Fibroblast of skin of left biceps (primary cell): Measurements from ENCODE around the gene GOLM1.
"Not testable (repeated sequence)": the region's sequence is repeated elsewhere in the genome, so short reads cannot be mapped to it uniquely, and the experiment has no call there.

Experiments
- DNase-seq, 2 experiments: peaks; one replicate each; pipeline ENCODE4 v3.0.0-alpha.2; 2013; ENCODE audit warnings: low read depth in 2 of 2

Gene GOLM1, protein sequence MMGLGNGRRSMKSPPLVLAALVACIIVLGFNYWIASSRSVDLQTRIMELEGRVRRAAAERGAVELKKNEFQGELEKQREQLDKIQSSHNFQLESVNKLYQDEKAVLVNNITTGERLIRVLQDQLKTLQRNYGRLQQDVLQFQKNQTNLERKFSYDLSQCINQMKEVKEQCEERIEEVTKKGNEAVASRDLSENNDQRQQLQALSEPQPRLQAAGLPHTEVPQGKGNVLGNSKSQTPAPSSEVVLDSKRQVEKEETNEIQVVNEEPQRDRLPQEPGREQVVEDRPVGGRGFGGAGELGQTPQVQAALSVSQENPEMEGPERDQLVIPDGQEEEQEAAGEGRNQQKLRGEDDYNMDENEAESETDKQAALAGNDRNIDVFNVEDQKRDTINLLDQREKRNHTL

DNA sequence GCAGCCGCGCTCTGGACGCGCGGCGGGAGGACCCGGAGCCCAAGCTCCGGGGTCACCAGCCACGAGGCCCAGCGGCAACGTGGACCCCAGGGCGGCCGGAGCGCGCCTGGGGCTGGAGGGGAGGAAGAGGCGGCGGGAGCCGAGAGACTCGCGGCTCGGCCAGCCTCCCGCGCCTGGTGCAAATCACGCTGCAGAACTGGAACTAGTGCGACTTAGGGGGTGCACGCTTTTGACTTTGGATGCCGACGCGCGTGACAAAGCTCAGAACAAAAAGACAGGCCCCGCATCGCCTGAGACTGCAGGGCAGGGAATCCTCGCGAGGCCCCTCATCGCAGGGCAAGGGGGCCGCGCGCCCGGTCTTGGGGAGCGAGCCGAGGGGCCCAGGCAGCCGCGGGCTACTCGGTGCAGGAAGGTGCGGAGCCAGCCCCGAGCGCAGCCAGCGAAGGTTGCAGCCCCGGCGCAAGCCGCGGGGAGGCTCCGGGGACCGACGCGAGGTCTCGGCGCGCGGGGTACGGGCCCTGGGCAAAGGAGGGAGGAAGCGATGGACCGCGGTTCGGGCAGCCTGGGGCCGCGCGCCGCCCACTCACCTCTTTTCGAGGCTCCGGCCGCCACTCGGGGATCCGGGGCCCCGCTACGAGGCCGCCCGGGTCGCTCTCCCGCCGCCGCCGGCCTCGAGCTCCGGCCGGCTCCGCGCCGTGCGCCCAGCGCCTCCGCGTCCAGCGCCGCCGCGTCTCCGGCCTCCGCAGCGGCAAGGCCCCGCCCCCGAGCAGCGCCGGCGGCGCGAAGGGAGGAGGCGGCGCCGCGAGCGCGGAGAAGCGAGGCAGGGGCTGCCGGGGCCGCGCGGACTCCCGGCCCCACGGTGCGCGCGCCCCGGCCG, at the start of gene GOLM1:
Gene GOLM1, minus strand, starts transcription at position 735 of the 877 bp plus-strand sequence. CDS start 20,238 bp downstream, outside the sequence.
- DNase-seq, result no peak

DNA sequence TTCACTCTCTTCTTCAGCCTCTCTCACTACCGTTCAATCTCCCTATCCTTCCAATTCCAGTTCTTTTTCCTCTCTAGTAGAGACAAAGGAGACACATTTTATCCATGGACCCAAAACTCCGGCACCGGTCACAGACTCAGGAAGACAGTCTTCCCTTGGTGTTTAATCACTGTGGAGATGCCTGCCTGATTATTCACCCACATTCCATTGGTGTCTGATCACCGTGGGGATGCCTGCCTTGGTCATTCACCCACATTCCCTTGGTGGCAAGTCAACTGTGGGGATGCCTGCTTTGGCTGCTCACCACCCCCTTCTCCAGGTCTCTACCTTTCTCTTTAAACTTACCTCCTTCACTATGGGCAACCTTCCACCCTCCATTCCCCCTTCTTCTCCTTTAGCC, 47.3 kb upstream of the GOLM1 start:
- DNase-seq, result not testable (repeated sequence)

DNA sequence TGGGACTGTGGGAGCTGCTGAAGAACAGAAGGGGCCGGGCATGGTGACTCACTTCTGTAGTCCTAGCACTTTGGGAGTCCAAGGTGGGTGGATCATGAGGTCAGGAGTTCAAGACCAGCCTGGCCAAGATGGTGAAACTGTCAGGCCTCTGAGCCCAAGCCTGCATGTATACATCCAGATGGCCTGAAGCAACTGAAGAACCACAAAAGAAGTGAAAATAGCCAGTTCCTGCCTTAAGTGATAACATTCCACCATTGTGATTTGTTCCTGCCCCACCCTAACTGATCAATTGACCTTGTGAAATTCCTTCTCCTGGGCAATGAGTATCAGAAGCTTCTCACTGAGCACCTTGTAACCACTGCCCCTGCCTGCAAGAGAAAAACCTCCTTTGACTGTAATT, 46.6 kb upstream of the GOLM1 start:
- not testable (repeated sequence) for DNase-seq

DNA sequence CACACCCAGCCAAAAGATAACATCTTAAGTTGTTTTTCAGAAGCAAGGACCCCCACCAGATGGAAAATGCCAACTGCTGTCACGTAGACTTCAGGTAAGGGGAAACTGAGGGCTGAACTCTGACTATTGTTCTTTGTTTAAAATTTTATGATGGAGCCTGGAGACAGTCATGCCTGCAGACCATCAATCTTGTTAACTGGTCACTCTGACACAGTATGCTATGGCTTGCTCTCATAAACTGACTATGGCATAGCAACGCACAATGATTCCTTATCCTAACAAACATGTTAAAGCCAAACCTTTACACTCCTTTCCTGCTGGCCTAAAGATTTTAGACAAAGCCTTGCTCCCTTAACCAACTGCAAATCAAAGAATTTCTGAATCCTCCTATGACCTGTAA, 43.6 kb upstream of the GOLM1 start:
- no peak for DNase-seq

DNA sequence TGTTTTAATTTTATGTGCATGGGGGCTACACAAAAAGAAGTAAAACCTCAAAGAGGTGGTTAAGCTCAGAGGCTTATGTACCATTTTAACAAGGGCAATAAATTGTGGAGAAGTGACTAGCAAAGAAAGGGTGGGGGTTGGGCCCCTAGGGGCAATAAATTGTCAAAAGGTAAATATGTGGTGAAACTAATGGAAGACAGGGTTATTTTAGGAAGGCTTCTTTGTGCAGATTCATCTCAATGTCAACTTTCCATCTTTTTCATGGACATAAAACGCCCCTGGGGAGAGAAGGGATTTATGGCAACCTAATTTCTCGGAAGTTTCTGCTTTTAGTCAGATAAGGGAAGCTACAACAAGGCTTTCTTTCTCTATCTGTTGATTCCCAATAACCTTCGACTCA, 42.5 kb upstream of the GOLM1 start:
- DNase-seq, result no peak

- DNase-seq, result no peak
These were observed 36.0 kb upstream of the GOLM1 start for GRCh38 chr9:86135371-86135770.

DNA sequence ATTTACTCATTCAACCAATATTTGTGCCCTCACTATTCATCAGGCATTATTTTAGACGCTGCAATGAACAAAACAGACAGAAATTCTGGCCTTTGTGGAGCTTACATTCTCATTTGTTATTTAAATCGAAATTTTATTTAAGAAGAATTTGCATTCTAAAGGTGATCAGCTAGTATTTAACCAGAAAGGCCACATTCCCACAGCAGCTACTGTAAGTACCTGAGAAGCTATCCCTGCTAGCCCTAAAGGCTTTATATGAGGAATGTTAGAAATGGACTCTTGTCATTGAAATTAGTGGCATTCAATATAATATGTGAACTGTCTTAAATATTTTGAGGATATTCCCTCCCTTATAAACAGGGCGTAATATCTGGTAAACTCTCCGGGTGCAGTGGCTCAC, 35.0 kb upstream of the GOLM1 start:
- DNase-seq, result no peak

DNA sequence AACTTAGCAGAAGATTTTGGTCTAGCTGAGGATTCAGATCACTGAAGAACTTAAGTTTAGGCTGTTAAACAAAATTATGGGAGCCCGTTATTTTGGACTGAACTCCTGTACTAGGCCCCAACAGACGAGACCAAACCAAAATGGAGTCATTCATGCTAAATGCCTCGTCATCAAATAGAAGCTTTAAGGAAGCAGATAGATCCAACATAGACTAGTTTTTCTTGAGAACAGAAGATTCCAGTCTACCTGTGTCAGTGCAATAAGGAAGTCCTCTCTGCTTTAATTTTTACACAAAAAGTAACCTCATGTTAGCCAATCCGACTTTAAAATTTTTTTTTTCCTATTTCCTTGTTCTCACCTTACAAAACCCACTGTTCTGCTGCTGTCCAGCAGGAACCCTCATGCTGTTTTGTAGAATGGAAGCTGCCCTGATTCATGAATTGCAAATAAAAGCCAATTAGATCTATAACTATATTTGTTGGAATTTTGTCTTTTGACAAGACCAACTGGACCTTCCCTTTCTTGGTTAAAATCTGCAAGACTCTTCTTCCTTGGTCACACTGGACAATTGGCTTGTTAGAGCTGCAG, 29.0 kb upstream of the GOLM1 start:
- no peak for DNase-seq

- peak; percentile 51 to 58 for DNase-seq
These were observed 27.9 kb upstream of the GOLM1 start for GRCh38 chr9:86126998-86127972.

- DNase-seq, result no peak
These were observed 23.0 kb upstream of the GOLM1 start for GRCh38 chr9:86122311-86122710.

DNA sequence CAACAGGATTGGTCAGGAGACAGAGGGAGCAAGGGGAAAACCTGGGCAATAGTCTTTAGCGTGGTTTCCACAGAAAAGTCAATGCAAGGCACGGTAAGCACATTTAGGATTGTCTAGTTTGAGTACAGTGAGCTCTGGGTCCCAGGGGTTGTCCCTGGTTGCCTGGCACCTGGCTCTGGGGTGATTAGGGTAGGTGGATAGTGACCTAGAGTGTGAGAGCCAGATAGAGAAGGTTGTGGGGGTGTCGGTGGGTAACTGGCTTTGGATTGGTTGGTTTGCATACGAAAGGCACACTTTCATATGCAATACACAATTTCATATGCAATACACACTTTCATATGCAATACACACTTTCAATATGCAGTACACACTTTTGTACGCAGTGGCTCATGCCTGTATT, 20.1 kb upstream of the GOLM1 start:
- no peak for DNase-seq

GRCh38 chr9:86116425-86116824, 17.1 kb upstream of the GOLM1 start:
- no peak for DNase-seq

DNA sequence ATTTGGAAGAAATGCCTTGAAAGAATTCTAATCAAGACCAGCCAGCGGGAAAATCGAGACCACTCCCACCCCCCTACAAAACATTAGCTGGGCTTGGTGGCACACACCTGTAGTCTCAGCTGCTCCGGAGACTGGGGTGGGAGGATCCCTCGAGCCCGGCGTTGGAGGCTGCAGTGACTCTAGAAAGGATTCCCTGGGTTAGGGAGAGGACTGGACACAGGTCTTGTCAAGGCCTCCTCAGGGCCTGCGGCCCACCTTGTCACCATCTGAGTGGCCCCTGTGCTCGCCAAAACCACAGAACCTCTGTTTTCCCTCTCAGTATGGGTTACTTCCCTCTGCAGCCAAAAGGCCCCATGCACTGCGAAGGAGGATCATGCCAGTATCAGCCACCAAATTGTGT, 16.5 kb upstream of the GOLM1 start:
- DNase-seq, result no peak

GRCh38 chr9:86112057-86112456, 12.7 kb upstream of the GOLM1 start:
- DNase-seq, result no peak

DNA sequence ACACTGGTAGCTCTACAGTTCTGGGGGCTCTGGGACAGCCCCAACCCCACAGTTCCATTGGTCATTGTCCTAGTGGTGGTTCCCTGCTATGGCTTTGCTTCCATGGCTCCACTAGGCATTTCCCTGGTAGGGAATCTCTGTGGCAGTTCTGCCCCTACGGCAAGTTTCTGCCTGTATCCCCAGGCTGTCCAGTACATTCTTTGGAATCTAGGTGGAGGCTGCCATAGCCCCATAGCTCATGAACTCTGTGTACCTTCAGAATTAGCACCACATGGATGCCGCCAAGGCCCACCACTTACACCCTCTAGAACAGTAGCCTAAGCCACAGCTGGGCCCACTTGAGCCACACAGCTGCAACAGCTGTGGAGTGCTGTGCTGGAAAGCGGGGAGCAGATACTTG, 3.3 kb upstream of the GOLM1 start:
- DNase-seq, result no peak

- no peak for DNase-seq
These were observed 475 bp upstream of the GOLM1 start for GRCh38 chr9:86099701-86100364.

DNA sequence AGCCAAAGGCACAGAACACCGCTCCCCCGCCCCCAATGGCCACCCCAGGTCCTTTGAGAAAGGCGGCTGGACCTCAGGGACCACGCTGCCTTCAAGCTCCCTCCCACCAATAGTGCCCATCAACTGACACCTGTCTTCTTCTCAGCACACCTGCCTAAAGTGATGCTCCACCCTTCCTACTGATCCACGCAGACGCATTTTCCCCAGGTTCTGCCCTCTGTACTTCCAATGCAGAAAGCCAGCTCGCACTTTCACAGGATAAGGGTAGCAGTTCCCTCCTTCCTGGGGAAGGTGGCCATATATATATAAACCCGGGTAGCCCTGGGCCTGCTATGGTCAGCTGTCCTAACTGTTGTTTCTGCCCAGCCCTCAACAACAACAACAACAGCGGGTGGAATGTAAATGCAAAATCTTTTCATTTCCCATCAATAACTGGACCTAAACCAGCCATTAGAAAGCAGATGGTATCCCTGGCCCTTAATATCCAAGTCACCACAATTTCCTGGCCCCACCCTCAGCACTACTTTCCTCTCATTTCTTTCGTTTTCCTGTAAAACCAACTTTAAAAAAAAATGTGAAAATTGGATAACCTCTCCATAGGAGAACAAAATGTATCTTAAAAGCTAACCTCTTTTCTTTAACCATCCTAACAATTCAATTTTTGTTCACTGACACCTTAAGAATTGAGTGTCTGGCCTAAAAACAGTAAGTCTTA, 1.7 kb downstream of the GOLM1 start:
- no peak for DNase-seq

DNA sequence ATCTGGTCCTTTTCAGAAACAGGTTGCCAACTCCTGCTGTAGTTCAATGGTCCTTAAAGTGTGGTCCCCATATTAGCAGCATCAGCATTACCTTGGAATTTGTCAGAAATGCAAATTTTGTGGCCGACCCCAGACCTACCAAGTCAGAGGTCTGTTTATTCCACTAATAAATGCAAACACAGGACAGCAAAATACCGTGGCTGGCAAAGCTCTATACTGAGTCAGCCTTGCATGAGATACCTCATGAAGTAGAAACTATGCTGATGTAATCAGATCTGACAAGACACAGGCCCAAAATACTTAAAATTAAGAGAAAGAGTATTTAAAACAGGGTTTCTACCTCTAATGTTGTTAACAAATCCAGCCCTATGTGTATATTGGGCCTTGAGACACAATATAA, 3.0 kb downstream of the GOLM1 start:
- DNase-seq, result no peak

GRCh38 chr9:86093788-86094555, 5.4 kb downstream of the GOLM1 start:
- DNase-seq, result no peak
